H1 (cell line): Measurements from ENCODE around the gene TMEM120B. TPM values are rescaled to one million over a fixed set of nuclear protein-coding genes. Genes with fewer than 3 reads are reported as not detected.

Experiments used
- ASH2L ChIP-seq: fragments of 200-600, 300-600 bp; sonication (generic); IDR thresholded peaks from one replicate; pipeline ENCODE4 v1.7.1; 2017; ENCODE audit warnings: low read length
- BACH1 ChIP-seq: IDR thresholded peaks from 2 replicates; pipeline ENCODE4 v1.6.1; 2012; ENCODE audit warnings: low read length, improper control_type of control experiment
- CHD1 ChIP-seq: IDR thresholded peaks from 2 replicates; pipeline ENCODE4 v1.6.1; 2012; ENCODE audit warnings: low read depth, low read length, improper control_type of control experiment
- CTBP2 ChIP-seq: IDR thresholded peaks from 2 replicates; pipeline ENCODE4 v1.7.0; 2011; ENCODE audit warnings: borderline replicate concordance, mild to moderate bottlenecking, moderate library complexity, mixed read lengths, low read length; ENCODE audit not compliant: insufficient read depth, insufficient read length
- EP300 ChIP-seq, 2 experiments: IDR thresholded peaks; 1 replicate in 1 of 2; 2 replicates in 1 of 2; pipeline ENCODE4 v1.6.1; 2011 to 2012; ENCODE audit warnings: low read depth in 2 of 2, low read length in 2 of 2, mild to moderate bottlenecking in 2 of 2, borderline replicate concordance in 1 of 2, inconsistent platforms in 1 of 2, moderate library complexity in 1 of 2
- HDAC2 ChIP-seq, 2 experiments: fragments of 300-600 bp in 1 of 2; sonication (generic) in 1 of 2; IDR thresholded peaks; 2 replicates each; pipeline ENCODE4 v1.6.1; 2011 to 2012; ENCODE audit warnings: low read depth in 2 of 2, low read length in 2 of 2, mild to moderate bottlenecking in 2 of 2, moderate library complexity in 2 of 2, borderline replicate concordance in 1 of 2, inconsistent platforms in 1 of 2
- NANOG ChIP-seq: IDR thresholded peaks from 2 replicates; pipeline ENCODE4 v1.6.1; 2011; ENCODE audit warnings: low read length, low read depth, mild to moderate bottlenecking, inconsistent platforms; ENCODE audit not compliant: insufficient read depth, poor library complexity, severe bottlenecking
- POU5F1 ChIP-seq: IDR thresholded peaks from 2 replicates; pipeline ENCODE4 v1.6.1; 2011; ENCODE audit warnings: low read depth, mild to moderate bottlenecking, low read length, moderate library complexity
- RAD21 ChIP-seq, 2 experiments: IDR thresholded peaks in 1 of 2; conservative IDR thresholded peaks in 1 of 2; 2 replicates each; pipeline ENCODE4 v1.6.1; 2011; ENCODE audit warnings: low read depth in 2 of 2, low read length in 2 of 2, improper control_type of control experiment in 1 of 2, inconsistent platforms in 1 of 2, mild to moderate bottlenecking in 1 of 2, moderate library complexity in 1 of 2
- SP1 ChIP-seq: IDR thresholded peaks from 2 replicates; pipeline ENCODE4 v1.6.1; 2011; ENCODE audit warnings: low read depth, low read length
- TBP ChIP-seq: IDR thresholded peaks from 2 replicates; pipeline ENCODE4 v1.6.1; 2011; ENCODE audit warnings: low read depth, low read length, improper control_type of control experiment
- TCF12 ChIP-seq: IDR thresholded peaks from 2 replicates; pipeline ENCODE4 v1.6.1; 2011; ENCODE audit warnings: low read depth, mild to moderate bottlenecking, low read length
- polyA plus RNA-seq, 7 experiments: library from polyadenylated mRNA; depleted of rRNA in 3 of 7; stranded (reverse) in 5 of 7; unstranded in 2 of 7; fragments of >200 nt in 5 of 7; fragments of 200-250 nt in 2 of 7; gene quantifications; 1 replicate in 5 of 7; 2 replicates in 1 of 7; 4 replicates in 1 of 7; pipeline versions ENCODE4 v1.2.1 to v1.2.3, GENCODE V29; 2011 to 2013; ENCODE audit warnings: missing spikeins in 2 of 7, mixed read lengths in 2 of 7
- total RNA-seq: library from RNA; stranded (reverse); fragmentation: NEBNext Ultra II Directional; extraction: Animal tissue kit (Norgen Biotek cat#: 25700); gene quantifications from 2 replicates; pipeline ENCODE4 v1.2.1, GENCODE V29; 2021
- TF ChIP-seq, protein P1 (sequence below), 3 experiments: IDR thresholded peaks; 1 replicate in 2 of 3; 2 replicates in 1 of 3; pipeline versions ENCODE4 v1.5.1 to v1.6.1; 2011; ENCODE audit warnings: low read length in 3 of 3, mild to moderate bottlenecking in 3 of 3, inconsistent platforms in 2 of 3, low read depth in 1 of 3, moderate library complexity in 1 of 3; ENCODE audit not compliant: insufficient read depth in 1 of 3; ENCODE audit errors: control extremely low read depth in 1 of 3
- TF ChIP-seq, protein P2 (sequence below): IDR thresholded peaks from 2 replicates; pipeline ENCODE4 v1.6.1; 2012; ENCODE audit warnings: inconsistent platforms
- TF ChIP-seq, protein P3 (sequence below): IDR thresholded peaks from 2 replicates; pipeline ENCODE4 v1.6.1; 2012; ENCODE audit warnings: inconsistent platforms

Gene TMEM120B
- total and polyA plus RNA-seq, 2 of the 8 experiments (the other 6 are each of a cell fraction or from before 2014, with no cell fraction given) = 22.0 to 29.1 TPM

DNA sequence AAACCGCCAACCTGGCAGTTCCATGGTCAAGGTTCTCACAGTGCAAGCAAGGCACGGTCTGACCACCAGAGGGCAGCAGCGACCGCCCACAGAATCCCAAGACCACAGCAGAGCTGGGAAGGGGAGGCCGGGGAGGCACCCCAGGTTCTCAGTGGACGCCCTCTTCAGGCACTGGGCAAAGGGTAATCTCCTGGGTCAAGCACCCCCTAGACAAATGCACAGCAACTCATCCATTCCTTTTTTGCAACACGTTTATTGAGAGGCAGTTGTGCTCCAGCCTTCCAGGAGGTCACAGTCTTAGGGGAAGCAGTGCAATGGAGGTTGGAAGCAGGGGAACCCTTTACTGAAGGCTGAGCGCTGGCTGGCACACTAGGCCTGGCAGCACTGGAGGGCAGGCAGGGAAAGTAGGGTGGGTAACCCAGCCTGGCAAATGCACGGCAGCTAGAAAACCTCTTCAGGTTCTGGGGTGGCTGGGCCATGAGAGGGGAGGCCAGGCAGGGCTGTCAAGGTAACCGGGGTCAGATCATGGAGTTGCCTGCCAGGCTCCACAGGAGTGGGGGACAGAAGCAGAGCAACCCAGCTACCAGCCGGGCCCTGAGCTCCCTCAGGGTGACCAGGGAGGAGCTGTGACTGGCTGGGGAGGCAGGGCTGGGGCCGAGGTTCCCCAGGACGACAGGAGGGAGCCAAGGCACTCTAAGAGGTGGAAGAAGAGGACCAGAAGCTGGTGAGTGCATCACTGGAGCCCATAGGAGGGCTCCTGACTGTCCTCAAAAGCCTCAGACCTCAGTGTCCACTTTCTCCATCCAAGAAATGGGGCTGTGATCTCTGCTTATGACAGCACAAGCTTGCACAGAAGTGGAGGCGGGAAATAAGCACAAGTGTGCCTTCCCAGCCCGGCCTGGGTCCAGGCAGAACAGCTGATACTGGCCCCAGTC, 82.7 kb downstream of the TMEM120B start (continued):
- TF ChIP-seq, protein P1, sequence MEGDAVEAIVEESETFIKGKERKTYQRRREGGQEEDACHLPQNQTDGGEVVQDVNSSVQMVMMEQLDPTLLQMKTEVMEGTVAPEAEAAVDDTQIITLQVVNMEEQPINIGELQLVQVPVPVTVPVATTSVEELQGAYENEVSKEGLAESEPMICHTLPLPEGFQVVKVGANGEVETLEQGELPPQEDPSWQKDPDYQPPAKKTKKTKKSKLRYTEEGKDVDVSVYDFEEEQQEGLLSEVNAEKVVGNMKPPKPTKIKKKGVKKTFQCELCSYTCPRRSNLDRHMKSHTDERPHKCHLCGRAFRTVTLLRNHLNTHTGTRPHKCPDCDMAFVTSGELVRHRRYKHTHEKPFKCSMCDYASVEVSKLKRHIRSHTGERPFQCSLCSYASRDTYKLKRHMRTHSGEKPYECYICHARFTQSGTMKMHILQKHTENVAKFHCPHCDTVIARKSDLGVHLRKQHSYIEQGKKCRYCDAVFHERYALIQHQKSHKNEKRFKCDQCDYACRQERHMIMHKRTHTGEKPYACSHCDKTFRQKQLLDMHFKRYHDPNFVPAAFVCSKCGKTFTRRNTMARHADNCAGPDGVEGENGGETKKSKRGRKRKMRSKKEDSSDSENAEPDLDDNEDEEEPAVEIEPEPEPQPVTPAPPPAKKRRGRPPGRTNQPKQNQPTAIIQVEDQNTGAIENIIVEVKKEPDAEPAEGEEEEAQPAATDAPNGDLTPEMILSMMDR (IDR thresholded peaks at IDR 0.05; ENCODE audit: control extremely low read depth in 1 of 3, insufficient read depth in 1 of 3, low read depth in 1 of 3, low read length in 3 of 3) = peak in 2 of 3 experiments; percentile 97 to 98; a peak in 3 of 4 replicates
- TF ChIP-seq POU5F1 = no peak
- TF ChIP-seq EP300 (IDR thresholded peaks at IDR 0.05; ENCODE audit: borderline replicate concordance in 1 of 2, low read depth in 2 of 2, low read length in 2 of 2) = 0 out of 3 replicates have a peak, but pooled peaks of 1 of the 2 experiments have one; percentile 6
- TF ChIP-seq CTBP2 = no peak
- TF ChIP-seq, protein P2, sequence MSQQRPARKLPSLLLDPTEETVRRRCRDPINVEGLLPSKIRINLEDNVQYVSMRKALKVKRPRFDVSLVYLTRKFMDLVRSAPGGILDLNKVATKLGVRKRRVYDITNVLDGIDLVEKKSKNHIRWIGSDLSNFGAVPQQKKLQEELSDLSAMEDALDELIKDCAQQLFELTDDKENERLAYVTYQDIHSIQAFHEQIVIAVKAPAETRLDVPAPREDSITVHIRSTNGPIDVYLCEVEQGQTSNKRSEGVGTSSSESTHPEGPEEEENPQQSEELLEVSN = no peak
- peak; percentile 93 to 96 for TF ChIP-seq RAD21 (IDR thresholded peaks at IDR 0.05 in 1 of 2, conservative IDR thresholded peaks at IDR 0.05 in 1 of 2; ENCODE audit: low read depth in 2 of 2, low read length in 2 of 2)
- no peak for TF ChIP-seq SP1
- TF ChIP-seq NANOG = no peak
- TF ChIP-seq, protein P3, sequence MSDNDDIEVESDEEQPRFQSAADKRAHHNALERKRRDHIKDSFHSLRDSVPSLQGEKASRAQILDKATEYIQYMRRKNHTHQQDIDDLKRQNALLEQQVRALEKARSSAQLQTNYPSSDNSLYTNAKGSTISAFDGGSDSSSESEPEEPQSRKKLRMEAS = no peak
- TF ChIP-seq BACH1 = 0 out of 2 replicates have a peak, but pooled peaks have one; percentile 30
- peak; percentile 13; the same call in 1 of the 2 replicates for TF ChIP-seq TBP
- no peak for TF ChIP-seq CHD1
- 0 out of 2 replicates have a peak, but pooled peaks have one; percentile 38 for TF ChIP-seq TCF12
- 0 out of 4 replicates have a peak, but pooled peaks of 1 of the 2 experiments have one; percentile 8 for TF ChIP-seq HDAC2 (IDR thresholded peaks at IDR 0.05; ENCODE audit: borderline replicate concordance in 1 of 2, low read depth in 2 of 2, low read length in 2 of 2)
- TF ChIP-seq ASH2L = no peak
- TF ChIP-seq, all 59 proteins: peak for 12
